GM12891 (cell line): ENCODE measurements around the gene MRPS18B.

Experiments used
- POLR2A ChIP-seq: IDR thresholded peaks from 2 replicates; pipeline ENCODE4 v1.6.1; 2011; ENCODE audit warnings: low read depth, low read length, control low read depth
- POLR2AphosphoS5 ChIP-seq: IDR thresholded peaks from 2 replicates; pipeline ENCODE4 v1.6.1; 2011; ENCODE audit warnings: low read depth, low read length, control low read depth
- POU2F2 ChIP-seq: IDR thresholded peaks from 2 replicates; pipeline ENCODE4 v1.6.1; 2011; ENCODE audit warnings: low read depth, mild to moderate bottlenecking, control low read depth, low read length, moderate library complexity
- SPI1 ChIP-seq: IDR thresholded peaks from 2 replicates; pipeline ENCODE4 v1.6.1; 2011; ENCODE audit warnings: low read depth, low read length, control low read depth
- TAF1 ChIP-seq: IDR thresholded peaks from 2 replicates; pipeline ENCODE4 v1.6.1; 2011; ENCODE audit warnings: low read depth, low read length, control low read depth

GRCh38 chr6:30643656-30644055 is 26.0 kb downstream of the MRPS18B start:
- TF ChIP-seq POLR2A (no peak), POLR2AphosphoS5 (no peak), POU2F2 (no peak), TAF1 (no peak), SPI1 (no peak)
